ENCODE results near the gene TOGARAM2.

Gene TOGARAM2

DNA sequence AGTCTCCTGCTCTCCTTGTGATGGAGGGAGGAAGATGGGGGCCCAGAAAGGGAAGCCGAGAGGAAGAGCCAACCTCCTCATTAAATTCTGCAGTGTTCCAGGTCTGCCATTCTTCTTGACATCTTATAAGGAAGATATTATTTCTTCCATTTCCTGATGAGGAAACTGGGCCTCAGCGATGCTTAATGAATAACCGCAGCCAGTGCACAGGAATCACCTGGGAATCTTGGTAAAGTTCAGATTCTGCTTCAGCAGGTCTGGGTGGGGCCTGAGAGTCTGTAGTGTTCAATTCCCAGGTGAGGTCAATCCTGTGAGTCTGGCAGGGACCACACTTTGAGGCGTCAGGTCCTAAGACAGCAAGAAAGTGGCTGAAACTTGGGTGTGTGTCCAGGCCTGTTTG is 75.9 kb downstream of the TOGARAM2 start:
- ATAC-seq: no peak
- TF ChIP-seq, protein P1, sequence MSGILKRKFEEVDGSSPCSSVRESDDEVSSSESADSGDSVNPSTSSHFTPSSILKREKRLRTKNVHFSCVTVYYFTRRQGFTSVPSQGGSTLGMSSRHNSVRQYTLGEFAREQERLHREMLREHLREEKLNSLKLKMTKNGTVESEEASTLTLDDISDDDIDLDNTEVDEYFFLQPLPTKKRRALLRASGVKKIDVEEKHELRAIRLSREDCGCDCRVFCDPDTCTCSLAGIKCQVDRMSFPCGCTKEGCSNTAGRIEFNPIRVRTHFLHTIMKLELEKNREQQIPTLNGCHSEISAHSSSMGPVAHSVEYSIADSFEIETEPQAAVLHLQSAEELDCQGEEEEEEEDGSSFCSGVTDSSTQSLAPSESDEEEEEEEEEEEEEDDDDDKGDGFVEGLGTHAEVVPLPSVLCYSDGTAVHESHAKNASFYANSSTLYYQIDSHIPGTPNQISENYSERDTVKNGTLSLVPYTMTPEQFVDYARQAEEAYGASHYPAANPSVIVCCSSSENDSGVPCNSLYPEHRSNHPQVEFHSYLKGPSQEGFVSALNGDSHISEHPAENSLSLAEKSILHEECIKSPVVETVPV (CRISPR knock-in tag; IDR thresholded peaks at IDR 0.05): no peak
- no peak for TF ChIP-seq ISL1 (CRISPR knock-in tag; IDR thresholded peaks at IDR 0.05)
- TF ChIP-seq TOX (CRISPR knock-in tag; IDR thresholded peaks at IDR 0.05; ENCODE audit: borderline replicate concordance): no peak
- no peak for TF ChIP-seq PPARA (CRISPR knock-in tag; IDR thresholded peaks at IDR 0.05; ENCODE audit: borderline replicate concordance)
- TF ChIP-seq, protein P2, sequence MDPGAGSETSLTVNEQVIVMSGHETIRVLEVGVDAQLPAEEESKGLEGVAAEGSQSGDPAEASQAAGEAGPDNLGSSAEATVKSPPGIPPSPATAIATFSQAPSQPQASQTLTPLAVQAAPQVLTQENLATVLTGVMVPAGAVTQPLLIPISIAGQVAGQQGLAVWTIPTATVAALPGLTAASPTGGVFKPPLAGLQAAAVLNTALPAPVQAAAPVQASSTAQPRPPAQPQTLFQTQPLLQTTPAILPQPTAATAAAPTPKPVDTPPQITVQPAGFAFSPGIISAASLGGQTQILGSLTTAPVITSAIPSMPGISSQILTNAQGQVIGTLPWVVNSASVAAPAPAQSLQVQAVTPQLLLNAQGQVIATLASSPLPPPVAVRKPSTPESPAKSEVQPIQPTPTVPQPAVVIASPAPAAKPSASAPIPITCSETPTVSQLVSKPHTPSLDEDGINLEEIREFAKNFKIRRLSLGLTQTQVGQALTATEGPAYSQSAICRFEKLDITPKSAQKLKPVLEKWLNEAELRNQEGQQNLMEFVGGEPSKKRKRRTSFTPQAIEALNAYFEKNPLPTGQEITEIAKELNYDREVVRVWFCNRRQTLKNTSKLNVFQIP (CRISPR knock-in tag; IDR thresholded peaks at IDR 0.05; ENCODE audit: borderline replicate concordance, low read depth): no peak
- no peak for TF ChIP-seq ZNF565 (CRISPR knock-in tag; conservative IDR thresholded peaks at IDR 0.05; ENCODE audit: low read depth)

- no peak for TF ChIP-seq ISL1 (CRISPR knock-in tag; IDR thresholded peaks at IDR 0.05)
- no peak for TF ChIP-seq CSDC2 (CRISPR knock-in tag; IDR thresholded peaks at IDR 0.05)
- no peak for TF ChIP-seq TOX (CRISPR knock-in tag; IDR thresholded peaks at IDR 0.05; ENCODE audit: borderline replicate concordance)
- no peak for TF ChIP-seq PPARA (CRISPR knock-in tag; IDR thresholded peaks at IDR 0.05; ENCODE audit: borderline replicate concordance)
- TF ChIP-seq, protein P1 (CRISPR knock-in tag; IDR thresholded peaks at IDR 0.05): no peak
- TF ChIP-seq ZNF8 (CRISPR knock-in tag; IDR thresholded peaks at IDR 0.05): no peak
- TF ChIP-seq RARB (CRISPR knock-in tag; IDR thresholded peaks at IDR 0.05): no peak
- TF ChIP-seq ZNF565 (CRISPR knock-in tag; conservative IDR thresholded peaks at IDR 0.05; ENCODE audit: low read depth): no peak
- TF ChIP-seq, protein P3, sequence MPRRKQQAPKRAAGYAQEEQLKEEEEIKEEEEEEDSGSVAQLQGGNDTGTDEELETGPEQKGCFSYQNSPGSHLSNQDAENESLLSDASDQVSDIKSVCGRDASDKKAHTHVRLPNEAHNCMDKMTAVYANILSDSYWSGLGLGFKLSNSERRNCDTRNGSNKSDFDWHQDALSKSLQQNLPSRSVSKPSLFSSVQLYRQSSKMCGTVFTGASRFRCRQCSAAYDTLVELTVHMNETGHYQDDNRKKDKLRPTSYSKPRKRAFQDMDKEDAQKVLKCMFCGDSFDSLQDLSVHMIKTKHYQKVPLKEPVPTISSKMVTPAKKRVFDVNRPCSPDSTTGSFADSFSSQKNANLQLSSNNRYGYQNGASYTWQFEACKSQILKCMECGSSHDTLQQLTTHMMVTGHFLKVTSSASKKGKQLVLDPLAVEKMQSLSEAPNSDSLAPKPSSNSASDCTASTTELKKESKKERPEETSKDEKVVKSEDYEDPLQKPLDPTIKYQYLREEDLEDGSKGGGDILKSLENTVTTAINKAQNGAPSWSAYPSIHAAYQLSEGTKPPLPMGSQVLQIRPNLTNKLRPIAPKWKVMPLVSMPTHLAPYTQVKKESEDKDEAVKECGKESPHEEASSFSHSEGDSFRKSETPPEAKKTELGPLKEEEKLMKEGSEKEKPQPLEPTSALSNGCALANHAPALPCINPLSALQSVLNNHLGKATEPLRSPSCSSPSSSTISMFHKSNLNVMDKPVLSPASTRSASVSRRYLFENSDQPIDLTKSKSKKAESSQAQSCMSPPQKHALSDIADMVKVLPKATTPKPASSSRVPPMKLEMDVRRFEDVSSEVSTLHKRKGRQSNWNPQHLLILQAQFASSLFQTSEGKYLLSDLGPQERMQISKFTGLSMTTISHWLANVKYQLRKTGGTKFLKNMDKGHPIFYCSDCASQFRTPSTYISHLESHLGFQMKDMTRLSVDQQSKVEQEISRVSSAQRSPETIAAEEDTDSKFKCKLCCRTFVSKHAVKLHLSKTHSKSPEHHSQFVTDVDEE (CRISPR knock-in tag; IDR thresholded peaks at IDR 0.05): no peak
- no peak for TF ChIP-seq GLIS3 (CRISPR knock-in tag; IDR thresholded peaks at IDR 0.05)
- ATAC-seq: no peak
Measured at GRCh38 chr2:29059624-29060023, 78.5 kb downstream of the TOGARAM2 start.

DNA sequence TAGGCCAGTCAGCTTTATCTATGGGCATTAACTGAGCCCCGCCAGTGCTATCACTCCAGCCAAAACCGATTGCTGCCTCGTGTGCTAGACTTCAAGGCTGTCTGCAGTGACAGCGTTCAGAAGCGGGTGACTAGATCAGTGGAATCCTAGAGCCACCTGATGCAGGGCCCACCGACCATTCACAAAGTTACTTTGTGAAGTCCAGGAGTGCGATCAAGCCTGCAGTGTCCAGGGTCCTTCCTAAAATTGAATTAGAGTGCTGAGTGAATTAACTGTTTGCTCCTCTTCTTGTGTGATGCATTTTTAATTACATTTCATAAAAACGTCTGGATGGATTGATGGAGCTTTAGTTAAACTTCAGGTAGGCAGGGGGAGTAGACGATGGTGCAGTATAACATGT is 79.3 kb downstream of the TOGARAM2 start:
- ATAC-seq: no peak
- TF ChIP-seq, protein P4, sequence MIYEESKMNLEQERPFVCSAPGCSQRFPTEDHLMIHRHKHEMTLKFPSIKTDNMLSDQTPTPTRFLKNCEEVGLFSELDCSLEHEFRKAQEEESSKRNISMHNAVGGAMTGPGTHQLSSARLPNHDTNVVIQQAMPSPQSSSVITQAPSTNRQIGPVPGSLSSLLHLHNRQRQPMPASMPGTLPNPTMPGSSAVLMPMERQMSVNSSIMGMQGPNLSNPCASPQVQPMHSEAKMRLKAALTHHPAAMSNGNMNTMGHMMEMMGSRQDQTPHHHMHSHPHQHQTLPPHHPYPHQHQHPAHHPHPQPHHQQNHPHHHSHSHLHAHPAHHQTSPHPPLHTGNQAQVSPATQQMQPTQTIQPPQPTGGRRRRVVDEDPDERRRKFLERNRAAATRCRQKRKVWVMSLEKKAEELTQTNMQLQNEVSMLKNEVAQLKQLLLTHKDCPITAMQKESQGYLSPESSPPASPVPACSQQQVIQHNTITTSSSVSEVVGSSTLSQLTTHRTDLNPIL (CRISPR knock-in tag; IDR thresholded peaks at IDR 0.05; ENCODE audit: low read depth): no peak
- TF ChIP-seq, protein P3 (CRISPR knock-in tag; IDR thresholded peaks at IDR 0.05): no peak
- TF ChIP-seq PATZ1 (CRISPR knock-in tag; IDR thresholded peaks at IDR 0.05; ENCODE audit: borderline replicate concordance): no peak
- no peak for TF ChIP-seq ZNF565 (CRISPR knock-in tag; conservative IDR thresholded peaks at IDR 0.05; ENCODE audit: low read depth)
- no peak for TF ChIP-seq ESRRG (CRISPR knock-in tag; IDR thresholded peaks at IDR 0.05)
- TF ChIP-seq TCF4 (CRISPR knock-in tag; IDR thresholded peaks at IDR 0.05; ENCODE audit: borderline replicate concordance): no peak
